Common myeloid progenitor, CD34-positive (primary cell): ENCODE results near the gene ARHGAP26.

Source experiments
- CTCF ChIA-PET: fragments of 350-600 bp; sonication (Branson Sonifier 250); formaldehyde crosslinking; loops from one replicate; lab custom pipeline; 2021; ENCODE audit warnings: antibody characterized with exemption; lab: Charles Lee
- POLR2A ChIA-PET: fragments of 350-600 bp; sonication (Branson Sonifier 250); formaldehyde crosslinking; loops from one replicate; lab custom pipeline; 2021; ENCODE audit warnings: antibody characterized with exemption; lab: Charles Lee
- DNase-seq, 3 donors: peaks; one replicate each; pipeline versions ENCODE4 v3.0.0 to v3.0.0-alpha.2; 2013
- H3K27ac ChIP-seq, 2 experiments: 1 replicate in 1 of 2; 2 replicates in 1 of 2; pipeline ENCODE4 v1.7.0; 2013; ENCODE audit warnings: inconsistent platforms in 2 of 2, low read length in 2 of 2, mild to moderate bottlenecking in 2 of 2, low read depth in 1 of 2, moderate library complexity in 1 of 2; ENCODE audit not compliant: severe bottlenecking in 2 of 2, insufficient read depth in 1 of 2, poor library complexity in 1 of 2
- H3K27me3 ChIP-seq, 5 experiments: replicated peaks in 2 of 5; 1 replicate in 3 of 5; 2 replicates in 2 of 5; pipeline versions ENCODE4 v1.6.1 to v1.7.0; 2013; ENCODE audit warnings: low read length in 4 of 5, mild to moderate bottlenecking in 2 of 5, moderate library complexity in 2 of 5, inconsistent platforms in 1 of 5; ENCODE audit not compliant: insufficient read depth in 5 of 5, control insufficient read depth in 4 of 5
- H3K36me3 ChIP-seq, 4 experiments: 1 replicate in 2 of 4; 2 replicates in 2 of 4; pipeline versions ENCODE4 v1.6.1 to v1.7.0; 2013; ENCODE audit warnings: low read length in 3 of 4, control low read depth in 1 of 4, mild to moderate bottlenecking in 1 of 4; ENCODE audit not compliant: control insufficient read depth in 4 of 4, insufficient read depth in 4 of 4
- H3K4me1 ChIP-seq, 4 experiments: 1 replicate in 3 of 4; 2 replicates in 1 of 4; pipeline versions ENCODE4 v1.6.1 to v1.7.1; 2013; ENCODE audit warnings: low read length in 3 of 4, mild to moderate bottlenecking in 3 of 4, control low read depth in 1 of 4, inconsistent platforms in 1 of 4, moderate library complexity in 1 of 4; ENCODE audit not compliant: control insufficient read depth in 4 of 4, insufficient read depth in 4 of 4; ENCODE audit errors: control extremely low read depth in 1 of 4
- H3K4me3 ChIP-seq, 7 experiments: 1 replicate in 4 of 7; 2 replicates in 3 of 7; pipeline versions ENCODE4 v1.5.1 to v1.7.0; 2013; ENCODE audit warnings: mild to moderate bottlenecking in 7 of 7, low read length in 6 of 7, moderate library complexity in 6 of 7, inconsistent platforms in 2 of 7, low read depth in 2 of 7, control low read depth in 1 of 7; ENCODE audit not compliant: insufficient read depth in 4 of 7, control insufficient read depth in 1 of 7; ENCODE audit errors: extremely low read depth in 1 of 7
- H3K9me3 ChIP-seq, 5 experiments: 1 replicate in 4 of 5; 2 replicates in 1 of 5; pipeline versions ENCODE4 v1.6.1 to v1.7.1; 2013; ENCODE audit warnings: low read length in 4 of 5, mild to moderate bottlenecking in 2 of 5, inconsistent platforms in 1 of 5, low read depth in 1 of 5, moderate library complexity in 1 of 5; ENCODE audit not compliant: control insufficient read depth in 4 of 5, insufficient read depth in 2 of 5; ENCODE audit errors: control extremely low read depth in 1 of 5
- WGBS: methylation state at CpG from one replicate; pipeline ENCODE4 v1.1.5; 2013; ENCODE audit not compliant: insufficient coverage; 5-methylcytosine and 5-hydroxymethylcytosine counted together

Gene ARHGAP26

GRCh38 chr5:143010351-143010750 is 240.2 kb downstream of the ARHGAP26 start:
- no peaks in the 10 kb centered on the region for H3K36me3 ChIP-seq
- H3K4me3 ChIP-seq: no peak overlapping the region
- H3K27ac ChIP-seq: no peak overlapping the region
- no peak for DNase-seq
- no peaks in the 10 kb centered on the region for H3K9me3 ChIP-seq
- ChIA-PET CTCF (interaction anchor here (1.4 to 2.6 kb wide), 3 partner anchors 8 to 20 kb away, joined by 3 to 9 read pairs (median 5); no protein-coding TSS in a partner anchor), POLR2A (no interaction called here)
- peaks cover 0 to 10% (median 10%) of the 10 kb centered on the region in 4 experiments for H3K4me1 ChIP-seq
- H3K27me3 ChIP-seq: no peaks in the 10 kb centered on the region
- WGBS: 100% methylated on average over 1 of the region's 1 CpG

DNA sequence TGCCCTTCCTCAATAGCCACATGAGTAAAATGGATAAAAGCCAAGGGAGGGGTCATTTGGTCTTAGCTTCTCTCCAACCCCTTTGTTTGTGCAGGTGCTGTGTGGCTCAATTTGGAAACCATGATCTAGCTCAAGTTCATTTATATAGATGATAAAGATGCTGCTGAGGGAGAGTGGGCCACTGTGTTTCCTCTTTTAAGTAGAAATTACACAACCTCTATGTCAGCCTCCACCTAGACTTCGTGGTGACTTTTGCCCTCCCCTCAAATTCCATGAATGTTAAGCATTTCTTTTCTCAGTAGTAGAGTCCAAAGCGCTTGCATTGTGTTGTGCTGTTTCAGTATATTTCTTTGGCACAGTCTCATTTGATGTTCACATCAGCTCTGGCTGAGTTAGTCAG is 241.4 kb downstream of the ARHGAP26 start:
- no peaks in the 10 kb centered on the region for H3K9me3 ChIP-seq
- POLR2A ChIA-PET: no interaction called here
- H3K4me1 ChIP-seq: peaks cover 0 to 10% (median 10%) of the 10 kb centered on the region in 4 experiments
- peak in 2 of 3 donors; percentile 32 to 40 for DNase-seq
- no peaks in the 10 kb centered on the region for H3K27me3 ChIP-seq
- no peak overlapping the region for H3K4me3 ChIP-seq
- CTCF ChIA-PET: interaction anchor here (1.4 to 2.6 kb wide), 2 partner anchors 9 to 12 kb away, joined by 3 to 9 read pairs; no protein-coding TSS in a partner anchor
- no CpG with 5 or more reads among the region's 2 CpGs for WGBS
- H3K36me3 ChIP-seq: no peaks in the 10 kb centered on the region
- no peak overlapping the region for H3K27ac ChIP-seq

DNA sequence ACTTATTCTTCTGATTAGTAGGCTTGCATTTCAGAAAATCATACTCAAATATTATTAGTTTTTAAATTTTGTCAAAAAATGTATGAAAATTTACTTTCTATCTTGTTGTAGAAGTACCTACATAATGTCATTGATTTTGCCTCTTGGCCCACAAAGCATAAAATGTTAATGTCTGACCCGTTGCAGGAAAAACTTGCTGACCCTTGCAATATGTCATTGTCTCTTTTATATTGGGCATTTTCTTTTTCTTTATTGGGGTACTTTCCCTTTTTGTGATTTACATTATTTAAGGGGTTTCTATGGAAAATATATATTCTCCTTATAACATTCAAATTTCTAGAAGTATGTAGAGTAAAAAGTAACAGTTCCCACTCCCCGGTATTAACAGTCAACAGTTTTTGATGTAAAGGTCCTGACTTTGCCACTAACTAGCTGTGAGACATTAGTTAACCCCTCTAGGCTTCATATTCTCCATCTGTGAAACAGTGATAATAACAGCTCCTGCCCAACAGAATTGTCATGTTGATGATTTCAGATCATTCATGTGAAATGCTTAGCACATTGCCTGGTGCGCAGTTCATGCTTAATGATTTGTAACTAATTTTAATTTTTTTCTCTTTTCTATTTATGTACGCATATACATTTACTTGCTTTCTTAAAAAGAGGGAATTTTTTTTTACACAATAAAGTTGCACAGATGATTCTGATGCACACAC is 243.2 kb downstream of the ARHGAP26 start:
- no peaks in the 10 kb centered on the region for H3K36me3 ChIP-seq
- peaks cover 0 to 10% (median 8%) of the 10 kb centered on the region in 4 experiments for H3K4me1 ChIP-seq
- no peak overlapping the region for H3K4me3 ChIP-seq
- POLR2A ChIA-PET: no interaction called here
- DNase-seq: no peak
- H3K27me3 ChIP-seq: no peaks in the 10 kb centered on the region
- H3K9me3 ChIP-seq: peaks cover 0 to 7% (median 0%) of the 10 kb centered on the region in 5 experiments
- 90% methylated on average over 1 of the region's 4 CpGs for WGBS
- no peak overlapping the region for H3K27ac ChIP-seq
- CTCF ChIA-PET: interaction anchor here (0.6 to 1.3 kb wide), 2 partner anchors 88 to 592 kb away, joined by 3 read pairs; no protein-coding TSS in a partner anchor

GRCh38 chr5:143014017-143014651 is 244.0 kb downstream of the ARHGAP26 start:
- POLR2A ChIA-PET: no interaction called here
- no peak overlapping the region for H3K27ac ChIP-seq

DNA sequence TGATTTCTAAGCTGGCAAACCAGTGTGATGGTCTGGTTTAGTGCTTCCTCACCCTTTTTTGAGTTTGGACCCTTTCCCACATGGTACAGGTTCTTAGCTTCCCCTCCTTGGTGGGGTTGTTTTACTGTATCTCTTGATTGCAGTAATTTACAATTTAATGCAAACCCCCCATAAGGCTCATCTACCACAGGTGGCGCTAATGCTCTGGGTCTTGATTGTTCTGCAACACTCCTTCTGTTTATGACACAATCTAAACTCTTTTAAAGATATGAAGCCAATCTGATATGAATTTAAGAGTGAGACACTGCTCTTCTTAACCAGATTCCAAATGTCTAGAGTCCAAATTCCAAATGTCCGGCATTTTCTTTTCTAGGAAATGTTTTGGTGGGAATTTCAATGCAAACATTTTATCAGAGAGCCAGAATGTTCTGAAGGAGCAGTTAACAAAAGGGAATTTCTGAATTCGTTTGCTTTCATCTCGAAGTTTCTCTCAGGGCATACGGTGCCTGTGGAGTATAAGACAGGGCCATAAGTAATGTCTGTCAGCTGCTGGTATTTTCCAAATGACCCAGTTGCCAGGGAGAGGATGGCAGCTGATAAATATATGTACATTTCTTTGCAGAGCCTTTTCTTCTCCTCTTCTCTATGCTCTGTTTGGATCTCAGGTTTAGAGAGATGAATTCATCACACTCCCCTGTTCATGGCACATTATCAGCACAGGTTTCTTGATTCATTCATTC is 246.8 kb downstream of the ARHGAP26 start:
- CTCF ChIA-PET: interaction anchor here (0.9 to 1.3 kb wide), 5 partner anchors 15 to 808 kb away, joined by 3 read pairs; no protein-coding TSS in a partner anchor
- no peak overlapping the region for H3K27ac ChIP-seq
- peak; percentile 55 to 79 (median 77) for DNase-seq
- H3K27me3 ChIP-seq: no peaks in the 10 kb centered on the region
- peaks cover 0 to 7% (median 0%) of the 10 kb centered on the region in 5 experiments for H3K9me3 ChIP-seq
- no peaks in the 10 kb centered on the region for H3K4me1 ChIP-seq
- no peak overlapping the region for H3K4me3 ChIP-seq
- POLR2A ChIA-PET: no interaction called here
- 60% methylated on average over 2 of the region's 5 CpGs for WGBS
- peaks cover 0 to 6% (median 0%) of the 10 kb centered on the region in 4 experiments for H3K36me3 ChIP-seq

More at GRCh38 chr5:143014017-143014651, 244.0 kb downstream of the ARHGAP26 start:
- peaks cover 0 to 7% (median 0%) of the 10 kb centered on the region in 5 experiments for H3K9me3 ChIP-seq
- CTCF ChIA-PET: interaction anchor here (0.6 to 1.3 kb wide), 2 partner anchors 89 to 592 kb away, joined by 3 read pairs; no protein-coding TSS in a partner anchor
- H3K4me3 ChIP-seq: no peak overlapping the region
- no peaks in the 10 kb centered on the region for H3K27me3 ChIP-seq
- peak in 2 of 3 donors; percentile 52 to 59 for DNase-seq
- 93% methylated on average over 12 of the region's 12 CpGs for WGBS
- peaks cover 0 to 2% (median under 1%) of the 10 kb centered on the region in 4 experiments for H3K4me1 ChIP-seq
- H3K36me3 ChIP-seq: no peaks in the 10 kb centered on the region

GRCh38 chr5:143017541-143017940 is 247.4 kb downstream of the ARHGAP26 start:
- DNase-seq: no peak
- CTCF ChIA-PET: interaction anchor here (1.0 to 1.3 kb wide), 2 partner anchors 96 to 294 kb away, joined by 3 read pairs; no protein-coding TSS in a partner anchor
- POLR2A ChIA-PET: no interaction called here
- Histone ChIP-seq H3K27ac (no peak overlapping the region), H3K27me3 (no peaks in the 10 kb centered on the region), H3K4me1 (no peaks in the 10 kb centered on the region), H3K9me3 (peaks cover 0 to 7% (median 0%) of the 10 kb centered on the region in 5 experiments), H3K4me3 (no peak overlapping the region), H3K36me3 (peaks cover 0 to 6% (median 0%) of the 10 kb centered on the region in 4 experiments)
- WGBS: no CpG with 5 or more reads among the region's 1 CpG
